Tibial nerve (tissue), 4 donors: ENCODE data around the gene RND2. TPM values are rescaled to one million over a fixed set of nuclear protein-coding genes. Genes with fewer than 3 reads are reported as not detected.

Source experiments
- DNase-seq, 2 donors: peaks; one replicate each; pipeline ENCODE4 v3.0.0-alpha.2; 2019; ENCODE audit warnings: low spot score in 2 of 2
- H3K27ac ChIP-seq, 4 donors: fragments of 200-600 bp; sonication (generic) in 3 of 4; one replicate each; pipeline ENCODE4 v1.5.1; 2017 to 2019; ENCODE audit warnings: mild to moderate bottlenecking in 1 of 4
- H3K27me3 ChIP-seq, 2 donors: fragments of 200-600 bp; sonication (generic) in 1 of 2; one replicate each; pipeline versions ENCODE4 v1.5.1 to v1.6.0; 2017 to 2019
- H3K36me3 ChIP-seq, 3 donors: fragments of 200-600 bp; sonication (generic); one replicate each; pipeline ENCODE4 v1.5.1; 2018 to 2019
- H3K4me1 ChIP-seq, 4 donors: fragments of 200-600 bp; sonication (generic) in 3 of 4; one replicate each; pipeline ENCODE4 v1.5.1; 2017 to 2019
- H3K4me3 ChIP-seq, 4 donors: fragments of 200-600 bp; sonication (generic) in 3 of 4; one replicate each; pipeline ENCODE4 v1.5.1; 2017 to 2019; ENCODE audit warnings: mild to moderate bottlenecking in 1 of 4, moderate library complexity in 1 of 4
- H3K9me3 ChIP-seq, 4 donors: fragments of 200-600 bp; sonication (generic) in 3 of 4; one replicate each; pipeline ENCODE4 v1.5.1; 2017 to 2019
- EP300 ChIP-seq, 2 donors: sonication (generic); formaldehyde crosslinking; IDR thresholded peaks; one replicate each; pipeline ENCODE4 v1.6.1; 2017; ENCODE audit warnings: antibody characterized with exemption in 2 of 2, mild to moderate bottlenecking in 1 of 2
- POLR2A ChIP-seq, 2 donors: fragments of 450-650 bp; IDR thresholded peaks; one replicate each; pipeline ENCODE4 v1.6.1; 2017; ENCODE audit warnings: antibody characterized with exemption in 2 of 2, mild to moderate bottlenecking in 2 of 2, moderate library complexity in 2 of 2
- WGBS, 2 donors: methylation state at CpG; one replicate each; pipeline ENCODE4 v1.1.5; 2018; 5-methylcytosine and 5-hydroxymethylcytosine counted together
- total RNA-seq, 4 donors: library from RNA; depleted of rRNA; stranded (reverse); fragments of >200 nt; gene quantifications; one replicate each; pipeline ENCODE4 v1.1.0, GENCODE V29; 2016
- TF ChIP-seq, protein P1 (sequence below), 5 experiments: fragments of 200-600 bp in 3 of 5; fragments of 450-650 bp in 2 of 5; sonication (generic) in 3 of 5; IDR thresholded peaks; one replicate each; pipeline ENCODE4 v1.5.1; 2016 to 2019; ENCODE audit warnings: antibody characterized with exemption in 5 of 5, mild to moderate bottlenecking in 3 of 5, moderate library complexity in 2 of 5

RND2 gene
- total RNA-seq, 4 donors from 2014 or later, result 0.59 to 2.6 (median 1.9) TPM

DNA sequence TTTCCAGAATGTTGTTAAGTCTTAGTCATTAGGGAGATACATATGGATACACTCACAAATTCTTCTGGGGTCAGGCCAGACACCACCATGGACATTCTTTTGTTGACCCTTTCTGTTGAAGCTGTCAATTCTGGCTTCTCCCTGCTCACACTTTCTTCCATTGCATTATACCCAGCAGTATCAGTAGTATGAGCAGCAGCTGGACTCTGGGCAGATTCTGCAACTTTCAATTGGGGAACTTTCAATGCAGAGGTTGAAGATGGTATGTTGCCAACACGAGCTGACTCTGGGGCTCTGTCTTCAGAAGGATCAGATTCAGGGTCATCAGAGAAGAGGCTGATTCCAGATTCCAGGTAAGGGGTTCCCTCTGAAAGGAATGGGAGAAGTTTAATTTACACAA, 45.8 kb downstream of the RND2 start:
- Histone ChIP-seq H3K36me3 (peaks cover 0 to 10% (median 0%) of the 10 kb centered on the region in 3 donors), H3K9me3 (no peaks in the 10 kb centered on the region), H3K4me3 (no peak overlapping the region), H3K27ac (no peak overlapping the region), H3K27me3 (no peaks in the 10 kb centered on the region), H3K4me1 (no peaks in the 10 kb centered on the region)
- TF ChIP-seq POLR2A (IDR thresholded peaks at IDR 0.05), result no peak
- TF ChIP-seq, protein P1, sequence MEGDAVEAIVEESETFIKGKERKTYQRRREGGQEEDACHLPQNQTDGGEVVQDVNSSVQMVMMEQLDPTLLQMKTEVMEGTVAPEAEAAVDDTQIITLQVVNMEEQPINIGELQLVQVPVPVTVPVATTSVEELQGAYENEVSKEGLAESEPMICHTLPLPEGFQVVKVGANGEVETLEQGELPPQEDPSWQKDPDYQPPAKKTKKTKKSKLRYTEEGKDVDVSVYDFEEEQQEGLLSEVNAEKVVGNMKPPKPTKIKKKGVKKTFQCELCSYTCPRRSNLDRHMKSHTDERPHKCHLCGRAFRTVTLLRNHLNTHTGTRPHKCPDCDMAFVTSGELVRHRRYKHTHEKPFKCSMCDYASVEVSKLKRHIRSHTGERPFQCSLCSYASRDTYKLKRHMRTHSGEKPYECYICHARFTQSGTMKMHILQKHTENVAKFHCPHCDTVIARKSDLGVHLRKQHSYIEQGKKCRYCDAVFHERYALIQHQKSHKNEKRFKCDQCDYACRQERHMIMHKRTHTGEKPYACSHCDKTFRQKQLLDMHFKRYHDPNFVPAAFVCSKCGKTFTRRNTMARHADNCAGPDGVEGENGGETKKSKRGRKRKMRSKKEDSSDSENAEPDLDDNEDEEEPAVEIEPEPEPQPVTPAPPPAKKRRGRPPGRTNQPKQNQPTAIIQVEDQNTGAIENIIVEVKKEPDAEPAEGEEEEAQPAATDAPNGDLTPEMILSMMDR (IDR thresholded peaks at IDR 0.05), result no peak
- DNase-seq, result no peak
- WGBS, 2 donors, result 85 to 91% methylated on average over 1 of the region's 1 CpG

DNA sequence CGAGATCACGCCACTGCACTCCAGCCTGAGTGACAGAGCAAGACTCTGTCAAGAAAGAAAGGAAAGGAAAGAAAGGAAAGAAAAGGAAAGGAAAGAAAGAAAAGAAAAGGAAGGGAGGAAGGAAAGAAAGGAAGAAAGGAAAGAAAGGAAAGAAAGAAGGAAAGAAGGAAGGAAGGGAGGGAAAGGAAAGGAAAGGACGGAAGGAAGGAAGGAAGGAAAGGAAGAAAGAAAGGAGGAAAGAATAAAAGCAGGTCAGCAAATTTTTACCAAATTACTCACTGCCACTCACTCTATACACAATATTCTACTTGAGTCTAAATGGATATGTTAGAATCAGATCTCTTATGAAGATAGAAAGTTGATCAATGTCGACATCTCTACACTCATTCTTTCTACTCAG, 49.8 kb downstream of the RND2 start:
- Histone ChIP-seq H3K4me3 (no peak overlapping the region), H3K27ac (no peak overlapping the region), H3K4me1 (no peaks in the 10 kb centered on the region), H3K9me3 (no peaks in the 10 kb centered on the region), H3K36me3 (peaks cover 0 to 5% (median 0%) of the 10 kb centered on the region in 3 donors), H3K27me3 (no peaks in the 10 kb centered on the region)
- 95 to 96% methylated on average over 4 of the region's 4 CpGs for WGBS, 2 donors
- TF ChIP-seq POLR2A (IDR thresholded peaks at IDR 0.05) (no peak), EP300 (IDR thresholded peaks at IDR 0.05) (no peak)
- TF ChIP-seq, protein P1 (IDR thresholded peaks at IDR 0.05), result no peak
- DNase-seq, result no peak

DNA sequence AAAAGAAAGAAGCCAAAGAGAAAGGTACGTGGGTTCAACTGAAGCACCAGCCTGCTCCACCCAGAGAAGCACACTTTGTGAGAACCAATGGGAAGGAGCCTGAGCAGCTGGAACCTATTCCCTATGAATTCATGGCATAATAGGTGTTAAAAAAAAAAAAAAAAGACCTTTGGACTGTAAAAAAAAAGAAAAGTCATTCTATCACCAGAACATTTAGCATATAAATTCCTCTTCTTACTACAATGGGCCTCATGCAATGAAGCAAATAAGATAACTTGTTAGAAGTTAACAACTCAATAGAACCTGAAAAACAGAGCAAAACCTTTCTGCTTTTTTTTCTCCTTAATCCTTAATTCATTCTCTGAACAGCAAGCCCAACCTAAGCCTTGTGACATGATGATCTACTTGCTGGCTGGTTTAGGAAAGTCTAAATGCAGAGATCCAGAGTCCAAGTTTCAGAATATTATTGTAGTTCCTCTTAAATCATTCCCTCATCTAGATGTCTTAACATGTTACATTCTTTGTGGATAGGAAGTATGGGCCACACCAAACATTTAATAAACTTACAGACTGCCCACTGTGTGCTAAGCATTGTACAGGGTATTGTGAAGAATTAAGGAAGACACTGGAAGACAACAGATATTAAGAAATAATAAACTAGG, 54.7 kb downstream of the RND2 start:
- 84 to 91% methylated on average over 1 of the region's 1 CpG for WGBS, 2 donors
- Histone ChIP-seq H3K4me1 (no peaks in the 10 kb centered on the region), H3K36me3 (peaks cover 0 to 12% (median 0%) of the 10 kb centered on the region in 3 donors), H3K27me3 (no peaks in the 10 kb centered on the region), H3K4me3 (no peak overlapping the region), H3K27ac (no peak overlapping the region), H3K9me3 (no peaks in the 10 kb centered on the region)
- no peak for TF ChIP-seq EP300 (IDR thresholded peaks at IDR 0.05)
- TF ChIP-seq POLR2A (IDR thresholded peaks at IDR 0.05), result no peak
- TF ChIP-seq, protein P1 (IDR thresholded peaks at IDR 0.05), result no peak
- DNase-seq, result no peak

Other genes starting within 250 kb of the RND2 start
- gene WNK4, start 244.6 kb upstream of the RND2 start, total RNA-seq, result 10 to 100 TPM in 2 of 4 donors, 1 to 10 TPM in 2; 3.6 to 15.6 (median 9.1) TPM
- gene COA3, start 226.5 kb upstream of the RND2 start, total RNA-seq, result 10 to 100 TPM; 58.2 to 91.7 (median 62.6) TPM
- under 1 TPM in 1 of 4 donors, not detected in 3; 0.22 TPM for gene CNTD1, start 226.4 kb upstream of the RND2 start, total RNA-seq
- 100 to 1,000 TPM in 1 of 4 donors, 10 to 100 TPM in 3; 76.7 to 104 (median 80.4) TPM for gene BECN1, start 200.9 kb upstream of the RND2 start, total RNA-seq
- gene PSME3, start 191.8 kb upstream of the RND2 start, total RNA-seq, result 10 to 100 TPM; 42.2 to 86.7 (median 53.7) TPM
- 1 to 10 TPM; 2.0 to 3.3 (median 3.0) TPM for gene AOC2, start 180.7 kb upstream of the RND2 start, total RNA-seq
- gene AOC3, start 174.0 kb upstream of the RND2 start, total RNA-seq, result 10 to 100 TPM; 49.0 to 74.1 (median 53.0) TPM
- gene G6PC1, start 124.4 kb upstream of the RND2 start, total RNA-seq, result not detected
- gene AARSD1, start 60.8 kb upstream of the RND2 start, total RNA-seq, result 10 to 100 TPM; 26.0 to 42.0 (median 31.3) TPM
- not detected for gene PTGES3L, start 45.2 kb upstream of the RND2 start, total RNA-seq
- gene RUNDC1, start 44.7 kb upstream of the RND2 start, total RNA-seq, result 10 to 100 TPM; 10.7 to 15.6 (median 12.9) TPM
- gene RPL27, start 26.8 kb upstream of the RND2 start, total RNA-seq, result 1,000 to 10,000 TPM in 1 of 4 donors, 100 to 1,000 TPM in 3; 500 to 1,072 (median 818) TPM
- 10 to 100 TPM; 36.1 to 59.0 (median 37.9) TPM for gene IFI35, start 18.4 kb upstream of the RND2 start, total RNA-seq
- 100 to 1,000 TPM; 203 to 246 (median 228) TPM for gene VAT1, start 2.8 kb upstream of the RND2 start, total RNA-seq
- 1 to 10 TPM; 4.6 to 9.8 (median 6.9) TPM for gene BRCA1, start 100.1 kb downstream of the RND2 start, total RNA-seq
- 10 to 100 TPM; 61.7 to 80.0 (median 73.5) TPM for gene NBR1, start 146.0 kb downstream of the RND2 start, total RNA-seq
- 10 to 100 TPM in 3 of 4 donors, 1 to 10 TPM in 1; 5.1 to 28.5 (median 11.9) TPM for gene TMEM106A, start 186.6 kb downstream of the RND2 start, total RNA-seq
- not detected for gene CCDC200, start 203.4 kb downstream of the RND2 start, total RNA-seq
- not detected for gene RNU2-1, start 208.7 kb downstream of the RND2 start, total RNA-seq